Subcutaneous abdominal adipose tissue (tissue), 5 donors: ENCODE results near the gene EGF.
A peak's percentile ranks its signal among the peaks of the same experiment; 100 is the strongest.

Source experiments
- H3K27ac ChIP-seq: one replicate; pipeline ENCODE4 v1.7.0; 2013; ENCODE audit warnings: low read depth, mild to moderate bottlenecking, inconsistent platforms, low read length, moderate library complexity
- H3K27me3 ChIP-seq, 5 donors: one replicate each; pipeline ENCODE4 v1.7.0; 2013; ENCODE audit warnings: low read length in 5 of 5, inconsistent platforms in 1 of 5; ENCODE audit not compliant: control insufficient read depth in 5 of 5, insufficient read depth in 4 of 5
- H3K36me3 ChIP-seq, 5 donors: one replicate each; pipeline ENCODE4 v1.7.0; 2013; ENCODE audit warnings: low read length in 5 of 5; ENCODE audit not compliant: control insufficient read depth in 5 of 5, insufficient read depth in 5 of 5
- H3K4me1 ChIP-seq, 5 donors: one replicate each; pipeline ENCODE4 v1.7.0; 2013; ENCODE audit warnings: low read length in 5 of 5, mild to moderate bottlenecking in 3 of 5, moderate library complexity in 1 of 5; ENCODE audit not compliant: control insufficient read depth in 5 of 5, insufficient read depth in 5 of 5
- H3K4me3 ChIP-seq, 5 donors: one replicate each; pipeline ENCODE4 v1.7.0; 2013; ENCODE audit warnings: low read length in 5 of 5, low read depth in 1 of 5
- H3K9ac ChIP-seq, 5 donors: one replicate each; pipeline ENCODE4 v1.7.0; 2013; ENCODE audit warnings: low read length in 5 of 5, mild to moderate bottlenecking in 4 of 5, moderate library complexity in 3 of 5
- H3K9me3 ChIP-seq, 5 donors: one replicate each; pipeline ENCODE4 v1.7.0; 2013; ENCODE audit warnings: low read length in 5 of 5; ENCODE audit not compliant: control insufficient read depth in 5 of 5
- donor health status: healthy.
- donor health status: healthy.
- donor health status: healthy.
- donor health status: healthy.
- donor health status: healthy.

Gene EGF

GRCh38 chr4:109952612-109953011 lies 39.9 kb downstream of the EGF start:
- no peak overlapping the region for H3K4me3 ChIP-seq
- H3K27ac ChIP-seq = no peak overlapping the region
- H3K36me3 ChIP-seq = no peaks in the 10 kb centered on the region
- no peak overlapping the region for H3K9ac ChIP-seq
- no peaks in the 10 kb centered on the region for H3K27me3 ChIP-seq
- H3K4me1 ChIP-seq = no peaks in the 10 kb centered on the region
- no peaks in the 10 kb centered on the region for H3K9me3 ChIP-seq

GRCh38 chr4:109953556-109953955 lies 40.9 kb downstream of the EGF start:
- Histone ChIP-seq H3K36me3 (no peaks in the 10 kb centered on the region), H3K4me3 (no peak overlapping the region), H3K9me3 (no peaks in the 10 kb centered on the region), H3K9ac (no peak overlapping the region), H3K4me1 (no peaks in the 10 kb centered on the region), H3K27ac (no peak overlapping the region), H3K27me3 (no peaks in the 10 kb centered on the region)

- H3K4me1 ChIP-seq = no peaks in the 10 kb centered on the region
- H3K9me3 ChIP-seq = no peaks in the 10 kb centered on the region
- no peaks in the 10 kb centered on the region for H3K27me3 ChIP-seq
- no peak overlapping the region for H3K27ac ChIP-seq
- H3K36me3 ChIP-seq = no peaks in the 10 kb centered on the region
- no peak overlapping the region for H3K4me3 ChIP-seq
- no peak overlapping the region for H3K9ac ChIP-seq
Measured at GRCh38 chr4:109955146-109955545, 42.5 kb downstream of the EGF start.

GRCh38 chr4:109957227-109957626 lies 44.5 kb downstream of the EGF start:
- H3K36me3 ChIP-seq = no peaks in the 10 kb centered on the region
- H3K4me1 ChIP-seq = no peaks in the 10 kb centered on the region
- H3K9me3 ChIP-seq = no peaks in the 10 kb centered on the region
- H3K27ac ChIP-seq = no peak overlapping the region
- no peaks in the 10 kb centered on the region for H3K27me3 ChIP-seq
- H3K9ac ChIP-seq = no peak overlapping the region
- no peak overlapping the region for H3K4me3 ChIP-seq

GRCh38 chr4:109959195-109959594 lies 46.5 kb downstream of the EGF start:
- Histone ChIP-seq H3K36me3 (no peaks in the 10 kb centered on the region), H3K9ac (no peak overlapping the region), H3K4me3 (no peak overlapping the region), H3K4me1 (no peaks in the 10 kb centered on the region), H3K9me3 (no peaks in the 10 kb centered on the region), H3K27me3 (no peaks in the 10 kb centered on the region), H3K27ac (no peak overlapping the region)

GRCh38 chr4:109962401-109962800 lies 49.7 kb downstream of the EGF start:
- H3K27me3 ChIP-seq = no peaks in the 10 kb centered on the region
- no peaks in the 10 kb centered on the region for H3K36me3 ChIP-seq
- H3K9me3 ChIP-seq = no peaks in the 10 kb centered on the region
- no peak overlapping the region for H3K9ac ChIP-seq
- no peak overlapping the region for H3K27ac ChIP-seq
- H3K4me3 ChIP-seq = no peak overlapping the region
- H3K4me1 ChIP-seq = no peaks in the 10 kb centered on the region

GRCh38 chr4:109966891-109967481 lies 54.3 kb downstream of the EGF start:
- Histone ChIP-seq H3K36me3 (no peaks in the 10 kb centered on the region), H3K27me3 (peaks cover 0 to 3% (median 0%) of the 10 kb centered on the region in 5 donors), H3K4me3 (no peak overlapping the region), H3K27ac (no peak overlapping the region), H3K9me3 (no peaks in the 10 kb centered on the region), H3K4me1 (peaks cover 0 to 9% (median 0%) of the 10 kb centered on the region in 5 donors), H3K9ac (no peak overlapping the region)

GRCh38 chr4:109967798-109968520 lies 55.3 kb downstream of the EGF start:
- Histone ChIP-seq H3K4me1 (peaks cover 0 to 9% (median 0%) of the 10 kb centered on the region in 5 donors), H3K27ac (no peak overlapping the region), H3K9ac (no peak overlapping the region), H3K4me3 (no peak overlapping the region), H3K36me3 (no peaks in the 10 kb centered on the region), H3K27me3 (peaks cover 0 to 3% (median 0%) of the 10 kb centered on the region in 5 donors), H3K9me3 (no peaks in the 10 kb centered on the region)

GRCh38 chr4:109969087-109969486 lies 56.4 kb downstream of the EGF start:
- Histone ChIP-seq H3K4me3 (no peak overlapping the region), H3K9ac (no peak overlapping the region), H3K4me1 (peaks cover 0 to 9% (median 0%) of the 10 kb centered on the region in 5 donors), H3K27ac (no peak overlapping the region), H3K9me3 (no peaks in the 10 kb centered on the region), H3K27me3 (peaks cover 0 to 9% (median 0%) of the 10 kb centered on the region in 5 donors), H3K36me3 (no peaks in the 10 kb centered on the region)

- peaks cover 0 to 9% (median 0%) of the 10 kb centered on the region in 5 donors for H3K27me3 ChIP-seq
- H3K9me3 ChIP-seq = no peaks in the 10 kb centered on the region
- no peak overlapping the region for H3K9ac ChIP-seq
- peaks cover 0 to 9% (median 0%) of the 10 kb centered on the region in 5 donors for H3K4me1 ChIP-seq
- H3K36me3 ChIP-seq = no peaks in the 10 kb centered on the region
- H3K27ac ChIP-seq = no peak overlapping the region
- peak overlapping the region in 3 of 5 donors; percentile 23 to 29 (median 26) for H3K4me3 ChIP-seq
Measured at GRCh38 chr4:109969919-109970318, 57.2 kb downstream of the EGF start.
